SU-DHL-6 (cell line): ENCODE results near the gene TMEM267.

Source experiments
- H2AFZ ChIP-seq: fragments of 200-600 bp; sonication (generic); 2 replicates; pipeline ENCODE4 v1.6.1; 2014; ENCODE audit warnings: low read depth, mild to moderate bottlenecking, moderate library complexity, mixed read lengths, antibody characterized with exemption, low read length; ENCODE audit not compliant: severe bottlenecking
- H3F3A ChIP-seq: fragments of 200-600 bp; shearing (Covaris generic); 2 replicates; pipeline ENCODE4 v1.6.0; 2016; ENCODE audit warnings: antibody characterized with exemption, mild to moderate bottlenecking; ENCODE audit not compliant: insufficient read depth
- H3K27ac ChIP-seq: fragments of 200-600 bp; sonication (generic); 2 replicates; pipeline ENCODE4 v1.5.1; 2016; ENCODE audit warnings: low read depth, mild to moderate bottlenecking, low read length, moderate library complexity, mixed read lengths
- H3K27me3 ChIP-seq: fragments of 200-600 bp; sonication (generic), shearing (Covaris generic); 2 replicates; pipeline ENCODE4 v1.6.0; 2014; ENCODE audit warnings: mild to moderate bottlenecking, low read length
- H3K36me3 ChIP-seq: fragments of 200-600 bp; sonication (generic); 2 replicates; pipeline ENCODE4 v1.6.1; 2014; ENCODE audit warnings: mild to moderate bottlenecking, low read length, mixed read lengths
- H3K4me2 ChIP-seq: fragments of 300-600, 200-600 bp; shearing (Covaris generic), sonication (generic); 2 replicates; pipeline ENCODE4 v1.6.0; 2014; ENCODE audit warnings: low read length, low read depth, mild to moderate bottlenecking; ENCODE audit not compliant: poor library complexity, severe bottlenecking
- H3K4me3 ChIP-seq: fragments of 200-600 bp; sonication (generic); 2 replicates; pipeline ENCODE4 v1.5.1; 2014; ENCODE audit warnings: antibody characterized with exemption, low read length, mild to moderate bottlenecking, mixed read lengths; ENCODE audit not compliant: insufficient read depth, poor library complexity, severe bottlenecking
- H3K79me2 ChIP-seq: fragments of 200-600 bp; sonication (generic); 2 replicates; pipeline ENCODE4 v1.6.1; 2014; ENCODE audit warnings: mild to moderate bottlenecking, low read length, moderate library complexity; ENCODE audit not compliant: insufficient read depth
- H3K9ac ChIP-seq: fragments of 200-600 bp; sonication (generic); 2 replicates; pipeline ENCODE4 v1.7.0; 2014; ENCODE audit warnings: mild to moderate bottlenecking, low read length
- H3K9me2 ChIP-seq: fragments of 200-600 bp; sonication (generic); replicated peaks from 2 replicates; pipeline ENCODE4 v1.6.1; 2014; ENCODE audit warnings: low read length; ENCODE audit not compliant: insufficient read depth
- H3K9me3 ChIP-seq: fragments of 200-600 bp; sonication (generic); 2 replicates; pipeline ENCODE4 v1.6.1; 2014; ENCODE audit warnings: low read length, mixed read lengths; ENCODE audit not compliant: insufficient read depth
- H4K20me1 ChIP-seq: fragments of 200-600 bp; sonication (generic); 2 replicates; pipeline ENCODE4 v1.6.1; 2014; ENCODE audit warnings: low read depth, mild to moderate bottlenecking, antibody characterized with exemption, low read length, moderate library complexity, mixed read lengths
- CTCF ChIP-seq: fragments of 200-600 bp; sonication (generic); IDR thresholded peaks from one replicate; pipeline ENCODE4 v1.5.1; 2017; ENCODE audit warnings: antibody characterized with exemption, mild to moderate bottlenecking, low read length, moderate library complexity; ENCODE audit not compliant: insufficient read depth, poor library complexity, severe bottlenecking
- EZH2phosphoT487 ChIP-seq: fragments of 200-600 bp; sonication (generic), shearing (Covaris generic); conservative IDR thresholded peaks from 2 replicates; pipeline ENCODE4 v1.6.1; 2018; ENCODE audit warnings: mild to moderate bottlenecking, antibody characterized with exemption, low read length, moderate library complexity, mixed read lengths

The TMEM267 gene

GRCh38 chr5:43412644-43413043, 71.0 kb downstream of the TMEM267 start:
- TF ChIP-seq CTCF: no peak
- no peak for TF ChIP-seq EZH2phosphoT487
- H3K9me2 ChIP-seq: no peaks in the 10 kb centered on the region

GRCh38 chr5:43412156-43412555, 71.5 kb downstream of the TMEM267 start, which contains the start of gene CCL28:
CCL28 (minus strand) TSS chr5:43412391; CDS start chr5:43412316, 75 bp downstream.
- no peak within 1 kb of the TSS for H3K4me3 ChIP-seq
- H2AFZ ChIP-seq: no peak within 1 kb of the TSS
- H3K27ac ChIP-seq: no peak within 1 kb of the TSS
- no peak within 1 kb of the TSS for H3K4me2 ChIP-seq
- no peaks in the 10 kb centered on the region for H3K27me3 ChIP-seq
- no peaks in the 10 kb centered on the region for H3K9me2 ChIP-seq
- no peaks in the 10 kb centered on the region for H3K36me3 ChIP-seq
- no peaks in the 10 kb centered on the region for H3K9me3 ChIP-seq
- H4K20me1 ChIP-seq: no peaks in the 10 kb centered on the region
- H3K9ac ChIP-seq: no peak within 1 kb of the TSS
- H3F3A ChIP-seq: no peaks in the 10 kb centered on the region
- no peak for TF ChIP-seq EZH2phosphoT487
- no peak for TF ChIP-seq CTCF
- H3K79me2 ChIP-seq: no peaks in the 10 kb centered on the region

More at GRCh38 chr5:43412644-43413043, 71.0 kb downstream of the TMEM267 start:
- Histone ChIP-seq H3K9me3 (no peaks in the 10 kb centered on the region), H3K36me3 (no peaks in the 10 kb centered on the region), H2AFZ (no peak overlapping the region), H3K27ac (no peak overlapping the region), H3F3A (no peaks in the 10 kb centered on the region), H4K20me1 (no peaks in the 10 kb centered on the region), H3K9ac (no peak overlapping the region), H3K4me2 (no peak overlapping the region), H3K79me2 (no peaks in the 10 kb centered on the region), H3K4me3 (no peak overlapping the region), H3K27me3 (no peaks in the 10 kb centered on the region)

- Histone ChIP-seq H3K4me2 (no peak overlapping the region), H4K20me1 (no peaks in the 10 kb centered on the region), H3F3A (no peaks in the 10 kb centered on the region), H3K9ac (no peak overlapping the region), H2AFZ (no peak overlapping the region), H3K79me2 (no peaks in the 10 kb centered on the region), H3K27me3 (no peaks in the 10 kb centered on the region), H3K27ac (no peak overlapping the region), H3K9me3 (no peaks in the 10 kb centered on the region), H3K36me3 (no peaks in the 10 kb centered on the region), H3K9me2 (no peaks in the 10 kb centered on the region), H3K4me3 (no peak overlapping the region)
- TF ChIP-seq CTCF (no peak), EZH2phosphoT487 (no peak)
Observed at GRCh38 chr5:43411495-43411894, 72.2 kb downstream of the TMEM267 start.
